ENCODE measurements around the gene IQGAP3.

The IQGAP3 gene

DNA sequence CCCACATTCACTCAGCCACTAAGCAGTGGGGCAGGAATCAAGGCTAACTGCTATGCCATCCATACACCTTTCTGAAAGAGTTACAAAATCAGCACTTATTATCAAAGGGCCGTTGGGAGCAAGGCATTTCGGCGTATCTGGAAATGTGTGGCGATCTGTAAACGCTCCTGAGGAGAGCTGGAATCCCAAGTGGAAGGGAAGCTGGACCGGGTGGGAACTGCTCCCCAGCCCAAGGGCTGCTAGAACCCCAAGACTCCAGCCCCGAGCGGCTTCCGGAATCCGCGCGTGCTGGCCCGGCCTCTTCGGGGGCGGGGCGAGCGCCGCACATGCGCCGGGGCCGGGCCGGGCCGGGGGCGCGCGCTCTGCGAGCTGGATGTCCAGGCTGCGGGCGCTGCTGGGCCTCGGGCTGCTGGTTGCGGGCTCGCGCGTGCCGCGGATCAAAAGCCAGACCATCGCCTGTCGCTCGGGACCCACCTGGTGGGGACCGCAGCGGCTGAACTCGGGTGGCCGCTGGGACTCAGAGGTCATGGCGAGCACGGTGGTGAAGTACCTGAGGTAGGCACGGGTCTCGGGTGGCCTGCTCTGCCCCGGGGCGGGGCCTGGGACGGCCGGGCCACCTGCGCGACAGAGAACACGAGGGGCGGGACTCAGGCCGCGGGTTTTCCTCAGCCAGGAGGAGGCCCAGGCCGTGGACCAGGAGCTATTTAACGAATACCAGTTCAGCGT is 19.2 kb upstream of the IQGAP3 start, which contains the start of gene NAXE:
Gene NAXE (plus strand): TSS at position 345 of the 726 bp plus-strand sequence. CDS start 29 bp downstream, at position 374.
- Histone ChIP-seq H3K9ac (ENCODE audit: low read length) (peak within 1 kb of the TSS; percentile 86), H4K20me1 (ENCODE audit: insufficient read depth, low read length) (no peaks in the 10 kb centered on the region), H3K4me1 (ENCODE audit: low read length) (peaks cover 20% of the 10 kb centered on the region), H2AFZ (ENCODE audit: low read length) (peak within 1 kb of the TSS; percentile 87), H3K4me3 (ENCODE audit: low read length) (peak within 1 kb of the TSS; percentile 94), H3K9me3 (replicated peaks; ENCODE audit: insufficient read depth, low read length) (no peaks in the 10 kb centered on the region), H3K4me2 (ENCODE audit: low read depth, low read length) (peak within 1 kb of the TSS; percentile 91), H3F3A (ENCODE audit: insufficient read depth, low read length) (peaks cover 35% of the 10 kb centered on the region), H3K27ac (ENCODE audit: low read length) (peak within 1 kb of the TSS; percentile 37; the same call in 1 of the 2 replicates), H3K9me2 (replicated peaks; ENCODE audit: insufficient read depth, low read length) (no peaks in the 10 kb centered on the region), H3K79me2 (ENCODE audit: low read length) (peaks cover 27% of the 10 kb centered on the region), H3K36me3 (replicated peaks; ENCODE audit: insufficient read depth, low read length) (peaks cover 3% of the 10 kb centered on the region; the same call in 1 of the 2 replicates), H3K27me3 (replicated peaks; ENCODE audit: insufficient read depth, low read length) (no peaks in the 10 kb centered on the region)
- DNase-seq, result peak; percentile 88
- TF ChIP-seq, protein P1, sequence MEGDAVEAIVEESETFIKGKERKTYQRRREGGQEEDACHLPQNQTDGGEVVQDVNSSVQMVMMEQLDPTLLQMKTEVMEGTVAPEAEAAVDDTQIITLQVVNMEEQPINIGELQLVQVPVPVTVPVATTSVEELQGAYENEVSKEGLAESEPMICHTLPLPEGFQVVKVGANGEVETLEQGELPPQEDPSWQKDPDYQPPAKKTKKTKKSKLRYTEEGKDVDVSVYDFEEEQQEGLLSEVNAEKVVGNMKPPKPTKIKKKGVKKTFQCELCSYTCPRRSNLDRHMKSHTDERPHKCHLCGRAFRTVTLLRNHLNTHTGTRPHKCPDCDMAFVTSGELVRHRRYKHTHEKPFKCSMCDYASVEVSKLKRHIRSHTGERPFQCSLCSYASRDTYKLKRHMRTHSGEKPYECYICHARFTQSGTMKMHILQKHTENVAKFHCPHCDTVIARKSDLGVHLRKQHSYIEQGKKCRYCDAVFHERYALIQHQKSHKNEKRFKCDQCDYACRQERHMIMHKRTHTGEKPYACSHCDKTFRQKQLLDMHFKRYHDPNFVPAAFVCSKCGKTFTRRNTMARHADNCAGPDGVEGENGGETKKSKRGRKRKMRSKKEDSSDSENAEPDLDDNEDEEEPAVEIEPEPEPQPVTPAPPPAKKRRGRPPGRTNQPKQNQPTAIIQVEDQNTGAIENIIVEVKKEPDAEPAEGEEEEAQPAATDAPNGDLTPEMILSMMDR (IDR thresholded peaks at IDR 0.05; ENCODE audit: low read length), result no peak
- TF ChIP-seq EZH2 (optimal IDR thresholded peaks at IDR 0.05; ENCODE audit: low read depth, low read length), result no peak
- TF ChIP-seq EZH2phosphoT487 (IDR thresholded peaks at IDR 0.05; ENCODE audit: low read length), result no peak

DNA sequence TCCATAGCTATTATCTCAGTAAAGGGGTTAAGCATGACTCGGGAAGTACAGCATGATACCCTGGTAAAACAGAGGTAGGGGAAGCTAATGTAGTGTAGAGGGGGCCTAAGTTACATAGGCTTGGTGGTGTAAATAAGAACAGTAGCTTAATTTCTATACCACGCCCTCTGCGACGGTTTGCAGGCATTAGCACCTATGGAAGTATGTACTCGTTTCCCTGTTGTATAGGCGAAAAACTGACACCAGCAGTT is 18.7 kb upstream of the IQGAP3 start:
- H3F3A ChIP-seq (ENCODE audit: insufficient read depth, low read length), result peaks cover 35% of the 10 kb centered on the region
- no peaks in the 10 kb centered on the region for H3K9me2 ChIP-seq (replicated peaks; ENCODE audit: insufficient read depth, low read length)
- H2AFZ ChIP-seq (ENCODE audit: low read length), result peak overlapping the region; percentile 85
- H3K9me3 ChIP-seq (replicated peaks; ENCODE audit: insufficient read depth, low read length), result no peaks in the 10 kb centered on the region
- H3K4me3 ChIP-seq (ENCODE audit: low read length), result peak overlapping the region; percentile 94
- H3K27me3 ChIP-seq (replicated peaks; ENCODE audit: insufficient read depth, low read length), result no peaks in the 10 kb centered on the region
- H3K36me3 ChIP-seq (replicated peaks; ENCODE audit: insufficient read depth, low read length), result peaks cover 3% of the 10 kb centered on the region; the same call in 1 of the 2 replicates
- DNase-seq, result peak; percentile 55
- H3K27ac ChIP-seq (ENCODE audit: low read length), result peak overlapping the region; percentile 37; the same call in 1 of the 2 replicates
- H3K79me2 ChIP-seq (ENCODE audit: low read length), result peaks cover 22% of the 10 kb centered on the region
- peak overlapping the region; percentile 86; the same call in 1 of the 2 replicates for H3K9ac ChIP-seq (ENCODE audit: low read length)
- peak overlapping the region; percentile 91 for H3K4me2 ChIP-seq (ENCODE audit: low read depth, low read length)
- TF ChIP-seq EZH2phosphoT487 (IDR thresholded peaks at IDR 0.05; ENCODE audit: low read length) (no peak), EZH2 (optimal IDR thresholded peaks at IDR 0.05; ENCODE audit: low read depth, low read length) (no peak)
- TF ChIP-seq, protein P1 (IDR thresholded peaks at IDR 0.05; ENCODE audit: low read length), result no peak
- H3K4me1 ChIP-seq (ENCODE audit: low read length), result peaks cover 20% of the 10 kb centered on the region
- H4K20me1 ChIP-seq (ENCODE audit: insufficient read depth, low read length), result no peaks in the 10 kb centered on the region

DNA sequence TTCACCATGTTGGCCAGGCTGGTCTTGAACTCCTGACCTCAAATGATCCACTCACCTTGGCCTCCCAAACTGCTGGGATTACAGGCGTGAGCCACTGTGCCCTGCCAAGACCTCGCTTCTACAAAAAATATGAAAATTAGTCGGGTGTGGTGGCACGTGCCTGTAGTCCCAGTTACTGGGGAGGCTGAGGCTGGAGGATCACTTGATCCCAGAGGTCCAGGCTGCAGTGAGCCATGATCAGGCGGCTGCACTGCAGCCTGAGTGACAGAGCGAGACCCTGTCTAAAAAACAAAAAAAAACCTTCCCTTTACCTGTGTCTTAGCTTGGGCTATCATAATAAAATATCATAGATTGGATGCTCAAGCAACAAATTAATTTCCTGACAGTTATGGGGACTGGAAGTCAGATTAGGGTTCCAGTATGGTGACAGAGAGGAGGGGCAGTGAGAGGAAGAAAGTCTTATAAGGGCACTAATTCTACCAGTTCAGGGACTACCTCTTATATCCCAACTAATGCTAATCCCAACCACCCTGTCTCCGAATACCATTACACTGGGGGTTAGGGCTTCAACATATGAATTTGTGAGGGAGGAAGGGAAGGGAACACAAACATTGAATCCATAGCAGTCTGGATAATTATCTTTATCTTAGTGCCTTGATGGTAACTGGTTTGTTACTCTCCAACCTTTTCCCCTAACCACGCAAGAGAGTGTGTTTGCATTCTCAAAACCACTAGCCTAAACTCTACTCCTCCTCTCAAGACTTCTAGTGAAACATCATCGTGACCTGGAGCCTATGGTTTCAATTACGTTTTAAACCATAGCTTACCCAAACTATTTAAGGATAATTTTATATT is 18.2 kb upstream of the IQGAP3 start:
- no peaks in the 10 kb centered on the region for H4K20me1 ChIP-seq (ENCODE audit: insufficient read depth, low read length)
- H3K4me2 ChIP-seq (ENCODE audit: low read depth, low read length), result peak overlapping the region; percentile 91
- peaks cover 22% of the 10 kb centered on the region for H3K79me2 ChIP-seq (ENCODE audit: low read length)
- H3F3A ChIP-seq (ENCODE audit: insufficient read depth, low read length), result peaks cover 33% of the 10 kb centered on the region
- peaks cover 3% of the 10 kb centered on the region; the same call in 1 of the 2 replicates for H3K36me3 ChIP-seq (replicated peaks; ENCODE audit: insufficient read depth, low read length)
- no peaks in the 10 kb centered on the region for H3K9me3 ChIP-seq (replicated peaks; ENCODE audit: insufficient read depth, low read length)
- no peak for TF ChIP-seq EZH2 (optimal IDR thresholded peaks at IDR 0.05; ENCODE audit: low read depth, low read length)
- TF ChIP-seq, protein P1 (IDR thresholded peaks at IDR 0.05; ENCODE audit: low read length), result no peak
- no peak for TF ChIP-seq EZH2phosphoT487 (IDR thresholded peaks at IDR 0.05; ENCODE audit: low read length)
- H3K27me3 ChIP-seq (replicated peaks; ENCODE audit: insufficient read depth, low read length), result no peaks in the 10 kb centered on the region
- no peaks in the 10 kb centered on the region for H3K9me2 ChIP-seq (replicated peaks; ENCODE audit: insufficient read depth, low read length)
- peak overlapping the region; percentile 86; the same call in 1 of the 2 replicates for H3K9ac ChIP-seq (ENCODE audit: low read length)
- peak overlapping the region; percentile 37; the same call in 1 of the 2 replicates for H3K27ac ChIP-seq (ENCODE audit: low read length)
- peak overlapping the region; percentile 85 for H2AFZ ChIP-seq (ENCODE audit: low read length)
- peaks cover 20% of the 10 kb centered on the region for H3K4me1 ChIP-seq (ENCODE audit: low read length)
- no peak for DNase-seq
- H3K4me3 ChIP-seq (ENCODE audit: low read length), result peak overlapping the region; percentile 94
